GM19240 (cell line): Measurements from ENCODE around the gene TESK2.
"Not testable (repeated sequence)": the region's sequence is repeated elsewhere in the genome, so short reads cannot be mapped to it uniquely, and the experiment has no call there.

Source experiments
- DNase-seq: peaks from one replicate; pipeline ENCODE4 v3.0.0; 2011; ENCODE audit warnings: low spot score; ENCODE audit not compliant: insufficient read length

The TESK2 gene

DNA sequence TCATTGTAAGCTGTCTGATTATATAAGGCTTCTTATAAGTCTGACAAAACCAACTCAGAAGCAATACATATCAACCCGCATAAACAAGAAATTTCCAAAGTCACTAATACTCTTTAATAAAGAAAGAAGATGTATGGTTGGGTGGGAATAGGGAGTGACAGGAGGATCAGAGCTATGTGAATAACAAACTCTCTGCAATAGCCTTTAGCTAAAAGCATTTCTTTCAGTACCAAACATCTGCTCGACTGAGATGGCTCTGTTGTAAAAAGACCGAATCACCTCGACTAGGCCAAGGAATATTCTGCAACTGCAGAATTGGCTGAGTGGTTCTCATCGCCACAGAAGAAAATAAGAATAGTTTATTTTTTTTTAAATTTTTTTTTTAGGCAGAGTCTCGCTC lies 111.4 kb downstream of the TESK2 start:
- no peak for DNase-seq

DNA sequence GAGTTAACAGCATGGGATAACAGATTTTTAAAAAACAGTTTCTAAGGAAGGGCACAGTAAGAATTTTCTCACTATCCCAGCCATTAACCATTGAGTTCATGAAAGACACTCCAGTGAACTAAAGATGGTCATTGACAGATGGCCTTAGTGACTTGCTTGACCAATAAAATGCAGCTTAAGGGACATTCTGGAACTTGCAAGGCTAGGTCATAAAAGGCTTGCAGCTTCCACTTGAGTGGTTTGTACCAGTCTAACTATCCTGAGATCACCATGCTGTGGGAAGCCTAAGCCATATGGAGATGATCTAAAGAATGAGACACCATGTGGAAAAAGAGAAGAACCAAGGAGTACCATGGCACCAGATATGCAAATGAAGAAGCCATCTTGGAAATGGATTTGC lies 112.8 kb downstream of the TESK2 start:
- no peak for DNase-seq

DNA sequence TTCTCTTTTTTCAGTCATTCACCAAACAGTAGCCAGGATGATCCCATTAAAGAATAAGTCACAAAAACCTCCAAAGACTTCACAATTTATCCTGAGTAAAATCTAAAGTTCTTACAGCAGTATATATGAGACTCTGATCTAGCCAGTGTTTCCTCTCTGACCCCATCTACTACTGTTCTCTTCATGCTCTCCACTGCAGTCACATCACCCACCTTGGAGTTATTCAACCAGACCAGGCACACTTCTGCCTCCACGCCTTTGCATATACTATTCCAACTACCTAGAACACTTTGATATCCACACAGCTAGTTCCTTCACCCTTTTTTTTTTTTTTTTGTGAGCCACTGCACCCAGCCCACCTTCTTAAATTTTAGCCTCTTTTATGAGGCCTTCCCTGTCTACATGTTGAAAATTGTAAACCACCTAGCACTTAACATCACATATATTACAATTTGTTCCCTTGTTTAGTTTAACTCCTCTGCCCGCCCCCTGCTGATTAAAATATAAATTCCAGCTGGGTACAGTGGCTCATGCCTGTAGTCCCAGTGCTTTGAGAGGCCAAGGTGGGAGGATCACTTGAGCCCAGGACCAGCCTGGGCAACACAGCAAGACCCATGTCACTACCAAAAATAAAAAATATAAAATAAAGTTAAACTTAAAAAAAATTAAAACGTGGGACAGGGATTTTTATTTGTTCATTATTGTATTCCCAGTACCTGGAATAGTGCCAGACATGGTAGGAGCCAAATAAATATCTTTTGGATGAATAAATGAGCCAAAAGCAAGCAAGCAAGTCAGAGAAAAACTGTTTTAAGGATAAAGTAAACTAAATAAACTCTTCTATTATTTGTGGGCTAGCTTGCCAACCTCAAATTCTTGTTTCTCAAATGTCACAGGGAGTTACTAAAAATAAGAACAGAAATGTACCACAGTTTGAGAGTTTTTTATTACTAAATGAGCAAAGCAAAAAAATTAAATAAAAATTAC lies 115.6 kb downstream of the TESK2 start:
- no peak for DNase-seq

DNA sequence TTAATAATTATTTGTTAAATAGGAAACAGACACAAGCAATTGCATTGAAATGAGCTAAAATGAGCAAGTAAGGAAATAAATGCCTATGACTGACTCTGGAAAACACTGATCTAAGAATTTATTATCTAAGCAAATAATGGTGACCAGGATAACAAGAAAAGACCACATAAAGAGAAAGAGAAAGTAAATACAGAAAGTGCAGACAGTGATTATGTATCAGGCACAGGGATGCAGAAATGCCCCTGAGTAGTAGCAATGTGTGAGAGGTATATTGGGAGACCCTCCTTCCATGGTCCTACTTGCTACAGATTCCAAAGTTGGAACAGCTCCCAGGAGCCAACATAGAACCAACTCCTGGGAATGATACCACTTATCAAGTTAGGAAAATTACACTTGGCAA lies 117.4 kb downstream of the TESK2 start:
- DNase-seq: no peak

DNA sequence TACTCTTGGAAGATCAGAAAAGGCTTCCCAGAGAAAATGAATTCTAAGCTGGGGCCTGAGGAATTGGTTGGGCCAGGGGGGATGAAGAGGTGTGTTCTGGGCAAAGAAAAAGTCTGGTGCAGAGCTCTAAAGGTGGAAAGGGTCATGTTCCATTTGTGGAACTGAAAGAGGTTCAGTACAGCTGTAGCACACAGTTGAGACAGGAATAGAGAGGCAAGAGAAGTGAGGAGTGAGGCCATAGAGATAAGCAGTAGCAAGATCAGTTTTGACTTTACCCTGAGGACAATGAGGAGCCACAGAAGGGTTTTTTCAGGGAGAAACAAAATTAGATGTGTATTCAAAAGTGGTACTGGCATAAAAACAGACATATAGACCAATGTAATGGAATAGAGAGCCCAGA lies 120.4 kb downstream of the TESK2 start:
- DNase-seq: no peak

DNA sequence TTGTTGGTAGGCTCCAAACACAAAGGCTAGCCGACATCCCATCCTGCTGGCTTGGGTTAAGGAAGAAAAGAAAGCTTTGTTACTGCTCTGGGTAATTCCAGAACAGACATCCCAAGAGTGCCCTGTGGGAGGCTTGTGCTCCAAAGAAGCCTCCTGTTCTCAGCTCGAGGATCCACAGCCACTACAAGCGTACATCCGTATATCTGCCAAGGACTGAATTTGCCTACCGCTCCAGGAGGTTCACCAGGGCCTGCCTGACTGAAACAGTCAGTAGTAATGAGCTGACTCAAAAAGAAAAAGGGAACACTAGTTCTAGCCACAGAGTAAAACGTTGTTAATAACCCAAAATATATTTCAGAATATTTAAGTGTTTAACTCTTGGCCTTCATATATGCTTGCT lies 125.9 kb downstream of the TESK2 start:
- no peak for DNase-seq

DNA sequence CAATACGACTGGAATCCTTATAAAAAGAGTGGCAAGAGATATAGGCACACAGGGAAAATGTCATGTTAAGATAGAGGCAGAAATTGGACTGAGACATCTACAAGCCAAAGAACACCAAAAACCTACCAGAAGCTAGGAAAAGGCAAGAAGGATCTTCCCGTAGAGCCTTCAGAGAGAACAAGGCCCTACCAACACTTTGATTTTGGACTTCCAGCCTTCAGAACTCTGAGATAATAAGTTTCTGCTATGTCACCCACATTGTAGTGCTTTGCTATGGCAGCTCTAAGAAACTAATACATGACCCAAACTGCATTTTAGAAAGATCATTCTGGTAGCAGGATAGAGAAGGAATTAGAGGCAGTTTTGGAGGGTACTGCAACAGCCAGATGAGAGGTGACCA lies 126.7 kb downstream of the TESK2 start:
- no peak for DNase-seq

DNA sequence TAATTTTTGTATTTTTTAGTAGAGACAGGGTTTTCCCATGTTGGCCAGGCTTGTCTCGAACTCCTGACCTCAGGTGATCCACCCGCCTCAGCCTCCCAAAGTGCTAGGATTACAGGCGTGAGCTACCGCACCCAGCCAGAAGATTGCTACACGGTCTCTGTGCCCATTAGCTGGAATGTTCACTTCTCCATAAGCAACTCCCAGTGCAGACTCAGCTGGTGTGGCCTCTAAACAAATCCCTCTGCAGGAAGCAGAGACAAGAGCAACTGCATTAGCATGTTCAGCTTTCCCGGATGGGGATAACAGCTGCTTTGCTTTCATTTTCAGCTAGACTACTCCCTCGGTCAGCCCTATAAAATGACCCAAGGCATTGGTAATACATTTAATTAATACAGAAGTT lies 130.0 kb downstream of the TESK2 start:
- DNase-seq: not testable (repeated sequence)

DNA sequence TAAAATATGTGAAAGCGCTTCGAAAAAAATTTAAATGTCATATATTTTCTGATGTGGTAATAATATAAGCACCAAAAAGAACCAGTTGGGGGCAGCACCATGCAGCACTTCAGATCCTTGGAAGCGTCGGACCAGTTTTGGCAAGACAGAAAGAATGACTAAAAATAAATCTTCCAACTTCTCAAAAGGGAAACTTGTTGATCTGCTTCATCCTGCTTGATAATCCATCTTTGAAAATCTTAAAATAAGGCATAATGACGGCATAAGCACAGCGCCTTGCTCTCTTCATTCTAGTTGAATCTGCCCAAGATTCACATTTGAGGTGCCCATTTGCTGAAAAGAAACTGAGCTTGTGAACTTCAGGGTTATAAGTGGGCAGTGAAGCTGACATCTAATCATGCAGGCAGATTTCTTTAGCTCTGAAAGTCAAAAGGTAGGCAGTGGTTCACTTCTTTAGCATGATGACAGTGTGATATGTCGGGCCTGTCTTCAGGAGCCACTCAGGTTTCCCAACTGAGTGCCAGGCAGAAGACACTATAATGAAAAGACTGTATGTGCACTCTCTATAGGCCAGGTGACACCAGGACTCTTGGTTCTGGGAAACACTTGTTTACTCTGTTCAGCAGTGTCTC lies 131.0 kb downstream of the TESK2 start:
- no peak for DNase-seq

DNA sequence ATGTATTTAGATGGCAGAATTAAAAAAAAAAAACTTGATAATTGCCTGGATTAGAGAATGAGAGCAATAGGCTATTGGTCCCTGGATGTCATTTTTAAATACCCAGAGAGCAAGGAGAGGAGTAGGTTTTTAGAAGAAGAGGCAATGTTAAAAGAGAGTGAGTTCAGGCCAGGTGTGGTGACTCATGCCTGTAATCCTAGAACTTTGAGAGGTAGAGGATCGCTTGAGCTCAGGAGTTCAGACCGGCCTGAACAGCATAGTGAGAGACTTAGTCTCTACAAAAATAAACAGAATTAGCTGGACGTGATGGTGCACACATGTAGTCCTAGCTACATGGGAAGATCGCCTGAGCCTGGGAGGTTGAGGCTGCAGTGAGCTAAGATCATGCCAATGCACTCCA lies 134.8 kb downstream of the TESK2 start:
- no peak for DNase-seq

DNA sequence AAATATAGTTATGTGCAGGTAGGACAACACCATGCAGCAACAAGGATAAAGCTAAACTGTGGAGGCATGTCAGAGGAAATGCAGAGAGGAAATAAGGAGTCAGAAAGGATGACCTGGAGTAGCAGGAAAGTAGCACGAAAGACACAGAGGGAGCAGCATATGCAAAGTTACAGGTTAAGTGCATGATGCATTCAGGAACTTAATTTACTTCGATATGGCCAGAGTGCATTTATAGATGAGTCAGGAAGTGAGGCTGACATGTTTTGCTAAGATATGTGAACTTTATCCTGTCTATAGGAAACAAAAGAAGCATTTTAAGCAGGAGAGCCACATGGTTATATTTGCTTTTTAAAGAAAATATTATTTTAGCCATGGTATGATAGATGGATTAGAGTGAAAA lies 135.3 kb downstream of the TESK2 start:
- no peak for DNase-seq

DNA sequence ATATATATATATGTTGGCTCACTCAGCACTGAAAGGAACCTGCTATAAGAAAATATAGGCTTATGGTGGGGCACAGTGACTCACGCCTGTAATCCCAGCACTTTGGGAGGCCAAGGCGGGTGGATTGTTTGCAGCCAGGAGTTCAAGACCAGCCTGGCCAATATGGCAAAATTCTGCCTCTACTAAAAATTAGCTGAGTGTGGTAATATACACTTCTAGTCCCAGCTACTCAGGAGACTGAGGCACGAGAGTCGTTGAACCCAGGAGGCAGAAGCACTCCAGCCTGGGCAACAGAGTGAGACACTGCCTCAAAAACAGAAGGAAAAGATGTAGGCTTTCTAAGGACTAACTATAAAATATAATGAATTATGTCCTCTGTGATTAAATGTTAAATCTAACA lies 136.1 kb downstream of the TESK2 start:
- DNase-seq: no peak

DNA sequence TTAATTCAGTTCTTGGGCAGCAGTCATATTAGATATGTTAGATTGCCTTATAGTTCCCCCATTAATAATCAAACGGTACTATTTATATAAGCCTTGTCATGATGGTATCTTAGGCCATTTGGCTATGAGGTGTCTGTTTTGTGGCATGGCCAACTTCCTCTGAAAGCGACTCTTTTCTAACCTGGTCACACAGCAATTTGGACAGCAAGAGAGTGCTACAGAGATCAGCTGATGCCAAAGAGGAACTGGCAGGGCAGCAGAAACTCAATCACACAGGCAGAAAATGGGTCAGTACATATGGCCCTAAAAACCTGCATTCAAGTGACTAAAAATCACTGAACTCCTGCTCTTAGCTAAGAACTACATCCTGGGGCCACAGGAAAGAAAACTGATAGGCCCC lies 137.3 kb downstream of the TESK2 start:
- no peak for DNase-seq

DNA sequence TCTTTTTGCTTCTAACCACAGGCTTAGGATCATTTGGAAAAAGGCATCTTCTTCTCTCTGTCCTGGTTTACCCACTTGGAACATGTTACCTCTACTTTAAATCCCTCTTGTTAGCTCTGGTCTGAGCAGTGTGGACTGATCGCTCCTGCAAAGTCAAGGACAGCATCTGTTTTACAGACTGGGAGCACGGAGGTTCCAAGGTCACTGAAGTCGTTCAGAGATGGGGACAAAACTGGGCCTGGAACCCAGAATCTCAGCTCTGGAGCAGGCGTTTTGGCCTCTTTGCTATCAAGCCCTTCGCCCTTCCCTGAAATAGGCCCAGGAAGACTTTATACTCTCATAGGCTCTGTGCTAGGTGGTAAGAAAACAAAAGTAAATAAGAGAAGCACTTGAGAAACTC lies 139.5 kb downstream of the TESK2 start:
- no peak for DNase-seq

DNA sequence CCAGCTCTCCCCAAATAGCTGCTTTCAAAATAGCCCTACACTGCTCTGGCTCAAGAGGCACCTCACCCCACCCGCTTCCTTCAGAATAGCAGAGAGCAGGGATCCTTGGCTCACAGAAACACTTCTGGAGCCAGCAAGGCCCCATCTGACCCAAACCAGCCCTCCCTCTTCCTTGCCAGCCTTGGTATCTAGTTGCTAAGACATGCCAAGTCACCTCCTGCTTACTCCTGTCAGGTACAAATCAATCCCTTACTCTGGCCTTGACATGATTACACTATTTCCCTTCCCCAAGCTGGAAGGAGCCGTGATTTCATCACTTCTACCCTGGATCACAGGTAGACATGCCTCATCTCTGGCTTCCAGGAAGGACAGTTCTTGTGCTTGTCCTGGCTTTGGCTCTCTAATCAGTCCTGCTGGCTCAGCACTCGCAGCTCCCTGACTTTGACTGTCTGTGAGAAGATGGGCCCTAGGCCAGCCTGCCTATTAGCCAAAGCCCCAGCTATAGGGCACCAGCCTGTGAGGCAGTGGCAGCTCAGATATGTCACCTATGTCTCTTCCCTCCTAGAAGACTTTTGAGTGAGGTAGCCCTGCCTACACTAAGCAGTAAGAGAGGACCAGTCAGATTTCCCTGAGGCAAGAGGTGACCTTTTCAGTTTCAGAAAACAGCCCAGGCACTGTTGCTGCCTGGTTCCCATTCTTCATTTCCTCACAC lies 141.8 kb downstream of the TESK2 start:
- no peak for DNase-seq

DNA sequence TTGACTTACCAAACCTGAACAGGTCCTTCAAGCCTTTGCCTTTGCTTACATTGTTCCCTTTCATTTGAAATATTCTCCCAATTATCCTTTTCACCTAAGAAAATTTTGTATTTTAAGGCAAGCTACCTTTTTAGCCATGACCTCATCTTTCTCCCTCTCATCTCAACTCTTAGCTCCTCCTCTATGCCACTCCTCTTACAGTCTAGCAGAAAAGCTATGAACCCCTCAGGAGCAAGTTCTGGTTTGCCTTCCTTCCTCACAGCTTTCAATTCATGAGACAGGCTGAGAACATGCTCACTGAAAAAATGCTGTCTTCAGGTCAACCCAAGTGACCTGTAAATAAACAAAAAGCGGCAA lies 142.4 kb downstream of the TESK2 start:
- DNase-seq: no peak

DNA sequence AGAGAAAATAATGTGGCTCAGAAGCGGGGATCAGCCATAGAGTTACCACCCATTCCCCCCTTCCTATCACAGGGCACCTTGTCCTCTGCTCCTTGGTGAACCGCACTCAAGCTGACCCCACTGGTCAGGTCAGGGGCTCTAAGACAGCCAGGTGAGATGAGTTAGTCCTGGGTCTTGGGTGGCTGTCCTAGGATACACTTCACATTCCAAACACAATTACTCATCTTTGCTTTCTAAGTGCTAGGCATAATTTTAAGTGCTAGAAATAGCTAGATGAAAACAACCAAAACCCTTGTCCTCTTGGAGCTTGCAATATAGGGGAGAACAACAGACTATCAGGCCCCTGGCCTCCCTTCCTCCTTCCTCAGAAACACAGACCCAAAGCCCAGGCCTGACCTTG lies 142.9 kb downstream of the TESK2 start:
- no peak for DNase-seq

DNA sequence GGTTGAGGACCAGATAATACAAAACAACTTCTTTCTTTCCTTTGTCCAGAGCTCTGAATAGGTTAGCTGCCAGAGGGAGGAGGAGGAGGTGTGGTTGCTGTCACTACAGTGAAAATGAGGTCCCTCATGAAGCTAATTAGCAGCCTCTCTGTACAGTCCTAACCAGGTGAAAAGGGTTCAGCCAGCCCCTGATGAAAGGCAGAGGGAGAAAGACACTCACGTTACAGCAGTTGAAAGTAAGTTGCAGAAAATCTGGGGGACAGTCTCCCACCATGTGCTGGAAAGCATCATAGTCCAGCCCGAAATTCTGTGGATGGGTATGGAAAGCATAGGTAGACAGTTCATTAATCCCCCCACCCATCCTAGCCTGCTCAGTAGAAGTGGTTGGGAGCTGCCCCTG lies 144.5 kb downstream of the TESK2 start:
- DNase-seq: no peak

DNA sequence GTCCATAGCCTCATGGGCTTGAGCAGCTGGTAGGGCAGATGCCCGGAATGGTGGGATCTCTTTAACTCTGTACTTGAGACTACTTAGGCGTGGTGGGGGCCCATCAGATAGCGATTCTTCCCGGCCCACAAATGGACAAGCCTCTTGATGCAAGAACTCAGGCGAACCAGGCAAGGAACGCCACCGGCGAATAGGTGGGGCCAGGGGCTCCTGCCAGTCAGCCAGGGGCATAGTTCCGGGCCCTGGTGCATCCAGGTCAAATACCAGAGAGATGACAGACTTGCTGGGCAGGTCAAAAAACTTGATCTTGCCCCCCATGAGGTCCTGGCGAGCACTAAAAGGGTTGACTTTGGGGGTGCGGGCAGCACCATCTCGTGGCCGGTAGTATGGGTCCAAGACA lies 145.9 kb downstream of the TESK2 start:
- no peak for DNase-seq

DNA sequence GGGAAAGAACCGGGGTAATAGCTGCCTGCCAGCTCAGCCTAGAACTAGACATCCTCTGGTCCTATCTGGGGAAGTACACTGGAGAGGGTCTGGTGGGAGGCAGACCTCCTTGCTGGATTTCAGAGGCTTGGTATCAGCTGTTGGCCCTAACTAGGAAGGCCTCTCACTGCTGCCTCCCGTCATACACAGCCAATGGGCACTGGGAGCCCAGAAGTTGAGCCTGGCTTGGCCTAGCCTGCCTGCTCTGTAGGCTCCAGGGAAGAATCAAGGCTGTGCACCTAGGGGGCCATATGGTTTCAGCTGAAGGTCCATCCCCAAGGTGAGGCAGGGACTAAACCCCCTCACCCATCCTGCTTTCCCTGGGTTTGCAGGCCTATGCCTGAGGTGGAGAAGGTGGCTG lies 146.5 kb downstream of the TESK2 start:
- DNase-seq: no peak

DNA sequence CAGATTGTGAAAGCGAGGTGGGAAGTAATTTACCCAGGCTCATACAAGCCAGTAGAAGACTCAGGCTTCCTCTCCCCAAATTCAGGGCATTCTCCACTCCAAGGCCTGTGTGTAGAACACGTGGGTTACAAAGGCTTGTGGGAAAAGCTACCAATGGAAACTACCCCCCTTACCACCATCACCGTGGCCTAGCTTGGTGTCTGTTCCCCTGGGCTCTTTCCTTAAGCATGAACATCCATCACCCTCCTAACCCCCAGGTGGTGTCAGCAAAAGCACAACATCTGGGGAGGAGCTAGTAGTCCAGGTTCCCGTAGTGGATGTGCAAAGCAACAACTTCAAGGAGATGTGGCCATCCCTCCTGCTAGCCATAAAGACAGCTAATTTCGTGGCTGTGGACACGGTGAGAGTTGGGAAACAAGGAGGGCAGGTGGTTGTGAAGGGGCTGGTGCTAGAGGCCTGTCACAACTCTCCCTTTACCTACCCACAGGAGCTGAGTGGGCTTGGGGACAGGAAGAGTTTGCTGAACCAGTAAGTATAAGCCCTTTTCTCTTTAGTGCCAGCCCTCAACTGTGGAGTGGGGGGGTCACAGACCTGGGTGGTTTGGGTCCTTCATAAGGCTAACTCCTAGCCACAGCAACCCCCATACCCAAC lies 150.0 kb downstream of the TESK2 start:
- DNase-seq: no peak
